WERI-Rb-1 (cell line): ENCODE data around the gene FRMD8.

ENCODE experiments used
- DNase-seq: peaks from one replicate; pipeline ENCODE4 v3.0.0-alpha.2; 2020
- H3K27ac ChIP-seq: fragments of 250-450 bp; sonication (Bioruptor Pico); 2 replicates; pipeline ENCODE4 v1.5.1; 2020; ENCODE audit warnings: mild to moderate bottlenecking, moderate library complexity
- H3K27me3 ChIP-seq: fragments of 250-450 bp; sonication (Bioruptor Pico); 2 replicates; pipeline ENCODE4 v1.5.1; 2021; ENCODE audit warnings: mild to moderate bottlenecking, low read depth, moderate library complexity; ENCODE audit not compliant: insufficient read depth, severe bottlenecking
- H3K36me3 ChIP-seq: fragments of 250-450 bp; sonication (Bioruptor Pico); 2 replicates; pipeline ENCODE4 v1.5.1; 2020; ENCODE audit warnings: mild to moderate bottlenecking, moderate library complexity
- H3K4me3 ChIP-seq: 2 replicates; pipeline ENCODE4 v1.5.1; 2011; ENCODE audit warnings: low read depth, mild to moderate bottlenecking, control low read depth, low read length
- H3K9me3 ChIP-seq: fragments of 250-450 bp; sonication (Bioruptor Pico); 2 replicates; pipeline ENCODE4 v1.5.1; 2021; ENCODE audit warnings: mild to moderate bottlenecking, moderate library complexity; ENCODE audit not compliant: severe bottlenecking
- TF ChIP-seq, protein P1 (sequence below): IDR thresholded peaks from 2 replicates; pipeline ENCODE4 v1.5.1; 2011; ENCODE audit warnings: low read depth, mild to moderate bottlenecking, control low read depth, inconsistent platforms, low read length

Gene FRMD8

GRCh38 chr11:65452806-65453490, 66.5 kb downstream of the FRMD8 start:
- H3K9me3 ChIP-seq = peaks cover 5% of the 10 kb centered on the region
- H3K27me3 ChIP-seq = no peaks in the 10 kb centered on the region
- no peak overlapping the region for H3K27ac ChIP-seq
- TF ChIP-seq, protein P1, sequence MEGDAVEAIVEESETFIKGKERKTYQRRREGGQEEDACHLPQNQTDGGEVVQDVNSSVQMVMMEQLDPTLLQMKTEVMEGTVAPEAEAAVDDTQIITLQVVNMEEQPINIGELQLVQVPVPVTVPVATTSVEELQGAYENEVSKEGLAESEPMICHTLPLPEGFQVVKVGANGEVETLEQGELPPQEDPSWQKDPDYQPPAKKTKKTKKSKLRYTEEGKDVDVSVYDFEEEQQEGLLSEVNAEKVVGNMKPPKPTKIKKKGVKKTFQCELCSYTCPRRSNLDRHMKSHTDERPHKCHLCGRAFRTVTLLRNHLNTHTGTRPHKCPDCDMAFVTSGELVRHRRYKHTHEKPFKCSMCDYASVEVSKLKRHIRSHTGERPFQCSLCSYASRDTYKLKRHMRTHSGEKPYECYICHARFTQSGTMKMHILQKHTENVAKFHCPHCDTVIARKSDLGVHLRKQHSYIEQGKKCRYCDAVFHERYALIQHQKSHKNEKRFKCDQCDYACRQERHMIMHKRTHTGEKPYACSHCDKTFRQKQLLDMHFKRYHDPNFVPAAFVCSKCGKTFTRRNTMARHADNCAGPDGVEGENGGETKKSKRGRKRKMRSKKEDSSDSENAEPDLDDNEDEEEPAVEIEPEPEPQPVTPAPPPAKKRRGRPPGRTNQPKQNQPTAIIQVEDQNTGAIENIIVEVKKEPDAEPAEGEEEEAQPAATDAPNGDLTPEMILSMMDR = no peak
- H3K4me3 ChIP-seq = no peak overlapping the region
- no peak for DNase-seq
- H3K36me3 ChIP-seq = no peaks in the 10 kb centered on the region

DNA sequence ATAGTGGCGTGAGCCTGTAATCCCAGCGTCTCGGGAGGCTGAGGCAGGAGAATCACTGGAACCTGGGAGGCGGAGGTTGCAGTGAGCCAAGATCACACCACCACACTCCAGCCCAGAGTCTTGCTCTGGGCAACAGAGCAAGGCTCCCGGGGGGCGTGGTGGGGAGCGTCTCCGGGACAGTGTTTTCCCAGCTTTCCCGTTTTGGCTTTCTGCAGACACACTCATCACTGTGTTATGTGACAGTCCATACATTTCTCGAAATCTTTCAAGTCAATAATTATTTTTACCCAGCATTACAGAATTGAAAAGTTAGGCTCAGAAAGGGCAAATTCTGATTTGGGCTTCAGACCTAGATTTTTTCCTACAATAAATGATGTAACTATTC, 67.9 kb downstream of the FRMD8 start:
- Histone ChIP-seq H3K36me3 (no peaks in the 10 kb centered on the region), H3K27ac (no peak overlapping the region), H3K9me3 (peaks cover 5% of the 10 kb centered on the region), H3K27me3 (no peaks in the 10 kb centered on the region), H3K4me3 (no peak overlapping the region)
- TF ChIP-seq, protein P1 = no peak
- DNase-seq = no peak

DNA sequence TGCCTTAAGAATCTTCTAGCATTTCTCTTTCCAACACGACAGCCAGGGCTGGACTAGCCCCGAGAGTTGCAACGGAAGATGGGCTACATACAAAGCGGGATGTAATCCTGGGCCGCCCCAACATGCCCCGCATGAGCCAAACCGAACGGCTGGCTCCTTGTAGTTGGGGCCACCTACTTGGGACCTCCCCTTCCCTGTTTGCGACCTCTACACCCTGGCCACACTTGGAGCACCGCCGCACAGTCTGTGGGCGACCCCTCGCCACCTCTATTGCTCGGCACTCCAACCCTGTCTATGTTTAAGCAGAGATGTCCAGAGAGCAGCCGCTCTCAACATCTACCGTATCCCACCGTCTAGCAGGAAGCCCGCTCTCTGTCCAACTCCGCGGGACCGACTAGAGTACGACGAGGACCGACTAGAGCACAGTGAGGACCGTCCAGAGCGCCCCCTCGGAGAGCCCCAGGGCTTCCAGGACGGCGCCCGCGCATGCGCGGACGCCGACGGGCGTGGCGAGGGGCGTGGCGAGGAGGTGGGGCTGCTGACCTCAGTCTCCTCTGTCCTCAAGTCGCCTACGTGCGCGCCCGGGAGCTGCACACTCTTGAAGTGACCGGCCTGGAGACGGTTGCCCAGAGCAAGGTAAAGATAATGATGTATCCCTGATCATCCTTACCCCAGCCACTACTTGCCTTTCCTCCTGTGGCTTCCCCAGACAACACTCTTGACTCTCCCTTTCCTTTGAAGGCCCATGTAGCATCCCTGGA, 68.4 kb downstream of the FRMD8 start:
- TF ChIP-seq, protein P1 = no peak
- Histone ChIP-seq H3K27ac (no peak overlapping the region), H3K4me3 (no peak overlapping the region), H3K36me3 (no peaks in the 10 kb centered on the region), H3K9me3 (peaks cover 3% of the 10 kb centered on the region), H3K27me3 (no peaks in the 10 kb centered on the region)
- no peak for DNase-seq

GRCh38 chr11:65456418-65456817, 70.0 kb downstream of the FRMD8 start:
- no peak overlapping the region for H3K27ac ChIP-seq
- no peak for DNase-seq
- H3K4me3 ChIP-seq = no peak overlapping the region
- H3K27me3 ChIP-seq = no peaks in the 10 kb centered on the region
- no peaks in the 10 kb centered on the region for H3K36me3 ChIP-seq
- TF ChIP-seq, protein P1 = no peak
- no peaks in the 10 kb centered on the region for H3K9me3 ChIP-seq

DNA sequence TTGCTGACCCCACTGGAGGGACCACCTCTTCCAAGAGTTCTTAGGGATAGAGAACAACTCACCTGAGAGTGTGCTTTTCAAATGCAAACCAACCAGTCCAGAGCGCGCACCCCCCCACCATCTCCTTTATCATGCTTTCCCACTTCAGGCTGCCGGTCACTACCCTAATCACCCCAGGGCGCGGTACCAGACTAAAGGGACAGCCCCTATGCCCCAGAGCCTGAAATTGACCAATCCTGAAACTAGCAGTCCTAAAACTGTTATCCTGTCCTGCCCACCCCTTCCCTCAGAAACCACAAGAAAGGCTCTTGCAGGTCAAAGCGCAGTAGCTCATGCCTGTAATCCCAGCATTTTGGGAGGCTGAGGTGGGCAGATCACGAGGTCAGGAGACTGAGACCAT, 73.1 kb downstream of the FRMD8 start:
- no peaks in the 10 kb centered on the region for H3K36me3 ChIP-seq
- H3K4me3 ChIP-seq = no peak overlapping the region
- H3K9me3 ChIP-seq = no peaks in the 10 kb centered on the region
- no peak for DNase-seq
- TF ChIP-seq, protein P1 = no peak
- no peaks in the 10 kb centered on the region for H3K27me3 ChIP-seq
- H3K27ac ChIP-seq = no peak overlapping the region
